ENCODE measurements around the gene NUDT14.

DNA sequence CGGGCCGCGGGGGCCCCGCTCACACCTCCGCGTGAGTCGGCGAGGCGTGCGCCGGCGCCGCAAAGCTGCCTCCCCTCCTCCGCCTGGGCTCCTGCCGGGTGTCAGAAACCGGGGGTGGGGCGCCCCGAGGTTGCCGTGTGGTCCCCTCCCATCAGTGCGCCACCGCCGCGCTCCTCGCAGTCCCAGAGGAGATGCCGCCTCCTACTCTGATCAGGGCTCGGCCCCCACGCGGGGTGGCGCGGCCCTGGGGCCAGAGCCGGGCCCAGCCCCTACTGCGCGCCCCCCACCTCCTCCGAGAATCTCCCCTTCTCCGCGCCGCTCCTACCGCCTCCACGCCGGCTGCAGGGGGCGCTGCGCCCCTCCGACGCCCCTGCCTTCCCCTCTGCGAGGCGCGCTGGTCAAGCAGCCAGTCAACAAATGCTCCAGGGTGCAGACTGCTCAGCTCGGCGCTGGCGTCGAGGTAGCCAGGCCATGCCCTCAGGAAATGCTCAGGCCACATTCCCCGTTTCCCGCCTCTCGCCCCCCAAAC lies 12.1 kb downstream of the NUDT14 start:
- no peak for TF ChIP-seq POLR2A (IDR thresholded peaks at IDR 0.05)
- TF ChIP-seq, protein P1, sequence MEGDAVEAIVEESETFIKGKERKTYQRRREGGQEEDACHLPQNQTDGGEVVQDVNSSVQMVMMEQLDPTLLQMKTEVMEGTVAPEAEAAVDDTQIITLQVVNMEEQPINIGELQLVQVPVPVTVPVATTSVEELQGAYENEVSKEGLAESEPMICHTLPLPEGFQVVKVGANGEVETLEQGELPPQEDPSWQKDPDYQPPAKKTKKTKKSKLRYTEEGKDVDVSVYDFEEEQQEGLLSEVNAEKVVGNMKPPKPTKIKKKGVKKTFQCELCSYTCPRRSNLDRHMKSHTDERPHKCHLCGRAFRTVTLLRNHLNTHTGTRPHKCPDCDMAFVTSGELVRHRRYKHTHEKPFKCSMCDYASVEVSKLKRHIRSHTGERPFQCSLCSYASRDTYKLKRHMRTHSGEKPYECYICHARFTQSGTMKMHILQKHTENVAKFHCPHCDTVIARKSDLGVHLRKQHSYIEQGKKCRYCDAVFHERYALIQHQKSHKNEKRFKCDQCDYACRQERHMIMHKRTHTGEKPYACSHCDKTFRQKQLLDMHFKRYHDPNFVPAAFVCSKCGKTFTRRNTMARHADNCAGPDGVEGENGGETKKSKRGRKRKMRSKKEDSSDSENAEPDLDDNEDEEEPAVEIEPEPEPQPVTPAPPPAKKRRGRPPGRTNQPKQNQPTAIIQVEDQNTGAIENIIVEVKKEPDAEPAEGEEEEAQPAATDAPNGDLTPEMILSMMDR (IDR thresholded peaks at IDR 0.05), result peak in 3 of 7 experiments; percentile 8 to 28 (median 14)
- TF ChIP-seq POLR2AphosphoS5 (IDR thresholded peaks at IDR 0.05), result no peak
- TF ChIP-seq EP300 (IDR thresholded peaks at IDR 0.05), result no peak
